NCI-H1417 treated with DMSO at 0.1 percent for 48 hours (cell line): Measurements from ENCODE around the gene SBK3.
"Not testable (repeated sequence)": the region's sequence is repeated elsewhere in the genome, so short reads cannot be mapped to it uniquely, and the experiment has no call there.

Experiments
- DNase-seq: peaks from one replicate; lab custom pipeline; 2025; lab: John Stamatoyannopoulos, UW

The SBK3 gene

DNA sequence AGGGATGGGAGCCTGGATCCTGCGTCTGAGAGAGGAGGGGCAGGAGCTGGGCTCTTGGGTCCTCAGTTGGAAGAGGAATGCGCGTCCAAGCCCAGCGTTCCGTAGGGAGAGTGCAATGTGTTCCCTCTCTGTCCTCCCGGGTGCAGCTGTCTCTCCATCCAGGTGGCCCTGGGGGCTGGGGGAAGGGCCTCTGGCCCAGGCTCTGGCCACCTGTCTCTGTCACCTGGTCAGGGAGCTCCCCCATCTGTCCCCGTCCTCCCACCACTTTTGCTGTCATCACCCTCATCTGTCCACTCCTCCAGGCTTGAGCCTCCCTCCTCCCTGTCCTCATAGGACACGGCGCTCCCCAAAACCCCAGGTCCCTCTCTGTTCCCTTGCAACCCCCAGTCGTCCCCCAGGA, 4.7 kb downstream of the SBK3 start:
- no peak for DNase-seq

DNA sequence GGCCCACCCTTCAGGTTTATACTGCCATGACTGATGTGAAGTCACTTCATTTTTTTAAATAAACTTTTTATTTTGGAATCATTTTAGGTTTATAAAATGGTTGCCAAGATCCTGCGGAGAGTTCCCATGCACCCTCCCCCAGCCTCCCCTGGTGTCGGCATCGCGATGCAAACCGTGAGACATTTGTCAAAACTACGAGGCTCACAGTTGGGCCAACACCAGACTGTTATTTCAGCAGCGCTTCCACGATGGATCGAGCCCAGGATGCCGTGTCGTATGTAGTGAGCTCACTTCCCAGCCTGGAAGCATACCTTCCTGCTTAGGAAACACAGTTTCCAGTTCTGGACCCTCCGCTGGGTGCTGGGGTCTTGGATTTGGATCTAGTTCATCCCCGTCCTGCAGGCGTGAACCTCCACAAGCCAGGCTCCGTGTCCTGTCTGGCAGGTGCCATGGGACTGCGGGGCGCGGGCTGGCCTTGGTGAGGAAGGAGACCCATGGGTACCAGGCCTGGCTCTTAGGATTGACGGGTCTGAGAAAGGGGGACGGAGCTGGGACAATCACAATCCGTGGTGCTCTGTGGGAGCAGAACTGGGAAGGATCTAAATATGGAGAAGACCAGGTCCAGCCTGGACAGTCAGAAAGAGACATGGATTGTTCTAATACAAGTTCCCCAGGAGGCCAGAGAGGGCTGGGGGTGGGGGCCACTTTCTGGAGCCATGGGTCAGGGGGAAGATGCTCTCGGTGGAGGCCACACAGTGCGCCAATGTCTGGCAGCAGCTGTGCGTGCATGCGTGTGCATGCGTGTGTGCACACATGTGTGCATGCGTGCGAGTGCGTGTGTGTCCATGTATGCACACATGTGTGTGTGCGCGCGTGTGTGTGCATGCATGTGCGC, 6.0 kb downstream of the SBK3 start:
- DNase-seq: no peak

GRCh38 chr19:55538132-55538531, 7.2 kb downstream of the SBK3 start:
- no peak for DNase-seq

DNA sequence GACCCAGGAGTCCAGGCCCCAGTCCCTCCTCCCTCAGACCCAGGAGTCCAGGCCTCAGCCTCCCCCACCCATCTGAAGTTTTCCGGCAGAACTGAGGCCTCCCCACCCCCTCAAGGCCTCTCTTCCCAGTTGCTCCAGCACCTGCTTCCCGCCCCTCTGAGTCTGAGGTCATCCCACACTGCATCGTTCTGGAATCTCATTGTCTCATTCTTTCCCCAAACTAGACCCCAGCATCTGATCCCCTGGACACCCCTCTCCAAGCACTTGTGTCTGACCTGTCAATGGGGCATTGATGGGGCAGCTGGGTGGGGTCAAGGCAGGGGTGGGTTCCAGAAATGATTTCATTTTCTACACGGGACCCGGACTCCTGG, 7.6 kb downstream of the SBK3 start:
- DNase-seq: no peak

GRCh38 chr19:55536951-55537740, 8.2 kb downstream of the SBK3 start, which contains the start of gene SBK2:
Gene SBK2 (minus strand): TSS chr19:55537133. CDS start chr19:55536294, 839 bp downstream.
- no peak for DNase-seq

- DNase-seq: no peak
These were observed 9.0 kb downstream of the SBK3 start for GRCh38 chr19:55536366-55536765.

GRCh38 chr19:55535965-55536350, 9.4 kb downstream of the SBK3 start:
- no peak for DNase-seq

GRCh38 chr19:55535173-55535964, 10.0 kb downstream of the SBK3 start:
- no peak for DNase-seq

GRCh38 chr19:55534280-55534679, 11.1 kb downstream of the SBK3 start:
- DNase-seq: not testable (repeated sequence)

DNA sequence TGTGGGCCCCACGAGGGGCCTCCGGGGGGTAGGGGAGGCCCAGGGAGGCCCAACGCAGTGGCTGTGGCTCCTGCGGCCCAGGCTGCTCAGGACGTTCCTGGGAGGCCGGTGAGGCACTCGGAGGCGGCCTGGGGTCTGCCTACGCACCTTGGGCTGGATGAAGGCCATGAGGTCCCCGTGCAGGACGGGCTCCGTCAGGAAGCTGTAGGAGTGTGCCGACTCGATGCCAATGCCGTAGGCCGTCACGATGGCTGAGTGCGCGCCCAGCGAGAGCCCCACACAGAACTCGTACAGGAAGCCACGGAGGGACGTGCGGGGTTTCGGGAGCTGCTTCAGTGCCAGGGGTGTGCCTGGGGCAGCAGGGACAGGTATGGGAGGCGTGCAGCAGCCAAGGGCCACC, 14.3 kb downstream of the SBK3 start:
- no peak for DNase-seq

DNA sequence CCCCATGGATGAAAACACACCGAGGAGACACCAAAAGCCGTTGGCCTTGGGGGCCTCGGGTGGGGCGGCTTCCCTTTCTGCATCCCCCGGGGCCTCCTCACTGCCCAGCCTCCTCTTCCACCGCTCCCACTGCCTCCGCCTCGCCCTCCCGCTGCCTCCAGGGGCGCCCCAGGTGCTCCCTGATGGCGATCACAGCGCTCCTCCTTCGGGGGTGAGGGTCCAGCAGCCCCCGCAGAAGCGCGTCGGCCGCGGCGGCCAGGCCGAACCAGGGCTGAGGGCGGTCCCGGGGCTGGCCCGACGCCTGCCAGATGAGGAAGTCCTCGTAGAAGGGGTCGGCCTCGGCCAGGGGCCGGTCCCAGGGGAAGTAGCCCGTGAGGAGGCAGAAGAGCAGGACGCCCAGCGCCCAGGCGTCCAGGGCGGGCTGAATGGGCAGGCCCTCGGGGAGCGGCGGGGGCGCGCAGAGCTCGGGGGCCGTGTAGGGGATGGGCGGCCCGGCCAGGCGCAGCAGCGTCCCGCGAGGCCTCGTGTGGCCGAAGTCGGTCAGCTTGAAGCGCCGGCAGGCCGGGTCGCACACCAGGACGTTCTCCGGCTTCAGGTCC, 15.6 kb downstream of the SBK3 start:
- no peak for DNase-seq

DNA sequence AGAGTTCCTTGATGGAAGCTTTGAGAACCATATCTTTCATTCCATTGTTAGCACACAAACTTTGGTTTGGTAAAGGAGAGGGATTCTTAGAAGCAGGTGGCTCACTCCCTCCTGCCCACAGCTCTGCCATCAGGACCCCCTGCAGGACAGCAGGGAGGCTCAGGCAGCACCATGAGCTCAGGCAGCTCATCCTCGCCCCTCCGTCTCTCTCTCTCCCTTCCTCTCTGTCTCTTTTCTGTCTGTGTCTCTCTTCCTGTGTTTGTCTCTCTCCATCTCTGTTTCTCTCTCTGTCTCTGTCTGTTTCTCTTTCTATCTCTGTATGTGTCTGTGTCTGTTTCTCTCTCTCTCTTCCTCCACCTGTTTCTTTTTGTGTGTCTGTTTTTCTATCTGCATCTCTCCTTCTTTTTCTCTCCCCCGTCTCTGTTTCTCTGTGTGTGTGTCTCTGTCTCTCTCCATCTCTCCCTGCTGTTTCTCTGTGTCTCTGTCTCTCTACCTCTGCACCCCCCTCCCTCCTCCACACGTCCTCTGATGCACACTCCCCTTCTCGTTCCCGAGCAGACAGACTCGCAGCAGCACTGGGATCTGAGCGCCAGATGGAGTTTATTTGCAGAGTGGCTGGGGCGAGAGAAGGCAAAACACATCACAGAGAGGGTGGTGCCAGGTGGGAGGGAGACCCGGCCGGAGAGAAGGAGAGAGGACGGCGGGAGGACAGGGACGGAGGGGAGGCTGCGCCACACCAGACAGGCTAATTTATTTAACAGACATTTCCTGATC, 17.1 kb downstream of the SBK3 start:
- DNase-seq: peak; percentile 44

- no peak for DNase-seq
These were observed 17.9 kb downstream of the SBK3 start for GRCh38 chr19:55527197-55528029.

- peak; percentile 10 for DNase-seq
These were observed 18.8 kb downstream of the SBK3 start for GRCh38 chr19:55526216-55527196.

DNA sequence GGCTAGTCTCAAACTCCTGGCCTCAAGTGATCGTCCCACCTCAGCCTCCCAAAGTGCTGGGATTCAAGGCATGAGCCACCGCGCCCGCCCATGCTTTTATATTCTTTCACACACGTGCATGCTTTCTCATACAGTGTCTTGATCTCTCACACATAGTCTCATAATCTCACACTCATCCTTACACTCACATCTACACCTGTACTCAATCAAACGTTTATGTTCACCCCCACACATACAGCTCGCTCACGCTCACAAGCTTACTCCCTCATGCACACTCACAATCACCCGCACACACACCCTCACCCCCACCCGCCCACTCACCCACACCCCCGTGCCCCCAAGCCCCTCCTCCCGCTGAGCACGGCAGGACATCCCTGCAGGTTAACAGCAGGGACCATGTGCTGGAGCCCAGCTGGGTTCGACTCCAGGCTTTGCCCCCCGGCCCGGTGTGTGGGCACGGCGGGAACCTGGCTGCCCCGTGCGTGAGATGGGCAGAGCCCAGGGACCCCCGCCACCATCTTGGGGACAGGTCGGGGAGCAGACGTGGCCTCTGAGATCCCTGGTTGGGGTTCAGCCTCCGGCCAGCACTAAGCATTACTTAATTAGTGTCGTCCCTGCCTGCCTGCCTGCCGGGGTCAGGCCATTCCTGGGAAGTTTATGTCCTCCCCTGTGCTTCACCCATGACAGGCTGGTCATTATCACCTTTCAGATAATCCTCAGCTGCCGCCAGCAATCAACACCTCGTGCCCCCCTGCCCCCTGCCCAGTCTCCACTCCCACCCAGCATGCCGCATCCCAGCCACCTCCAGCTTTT, 19.8 kb downstream of the SBK3 start:
- DNase-seq: no peak

DNA sequence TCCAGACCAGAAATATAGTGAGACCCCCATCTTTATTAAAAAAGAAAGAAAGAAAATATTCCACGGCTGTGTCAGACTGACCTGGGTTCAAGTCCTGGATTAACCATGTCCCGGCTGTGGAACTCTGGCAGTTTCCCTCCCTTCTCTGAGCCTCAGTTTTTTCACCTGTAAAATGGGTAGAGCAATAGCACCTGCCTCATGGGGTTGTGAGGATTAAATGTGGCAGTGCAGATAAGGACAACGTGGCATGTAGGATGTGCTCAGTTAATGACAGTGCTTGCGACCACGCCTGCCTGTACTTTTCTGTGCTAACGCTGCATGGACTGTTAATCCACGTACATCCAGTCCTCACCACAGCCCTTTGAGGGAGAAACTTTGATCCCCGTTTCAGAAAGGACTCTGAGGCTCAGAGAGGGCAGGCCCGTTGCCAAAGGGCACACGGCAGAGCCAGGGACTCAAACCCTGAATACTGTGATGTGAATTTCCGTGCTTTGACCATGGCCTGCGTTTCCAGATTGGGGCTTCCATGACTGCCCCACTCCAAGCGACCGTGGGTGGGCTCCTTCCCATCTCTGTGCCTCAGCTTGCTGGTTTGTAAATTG, 24.6 kb downstream of the SBK3 start:
- DNase-seq: no peak

DNA sequence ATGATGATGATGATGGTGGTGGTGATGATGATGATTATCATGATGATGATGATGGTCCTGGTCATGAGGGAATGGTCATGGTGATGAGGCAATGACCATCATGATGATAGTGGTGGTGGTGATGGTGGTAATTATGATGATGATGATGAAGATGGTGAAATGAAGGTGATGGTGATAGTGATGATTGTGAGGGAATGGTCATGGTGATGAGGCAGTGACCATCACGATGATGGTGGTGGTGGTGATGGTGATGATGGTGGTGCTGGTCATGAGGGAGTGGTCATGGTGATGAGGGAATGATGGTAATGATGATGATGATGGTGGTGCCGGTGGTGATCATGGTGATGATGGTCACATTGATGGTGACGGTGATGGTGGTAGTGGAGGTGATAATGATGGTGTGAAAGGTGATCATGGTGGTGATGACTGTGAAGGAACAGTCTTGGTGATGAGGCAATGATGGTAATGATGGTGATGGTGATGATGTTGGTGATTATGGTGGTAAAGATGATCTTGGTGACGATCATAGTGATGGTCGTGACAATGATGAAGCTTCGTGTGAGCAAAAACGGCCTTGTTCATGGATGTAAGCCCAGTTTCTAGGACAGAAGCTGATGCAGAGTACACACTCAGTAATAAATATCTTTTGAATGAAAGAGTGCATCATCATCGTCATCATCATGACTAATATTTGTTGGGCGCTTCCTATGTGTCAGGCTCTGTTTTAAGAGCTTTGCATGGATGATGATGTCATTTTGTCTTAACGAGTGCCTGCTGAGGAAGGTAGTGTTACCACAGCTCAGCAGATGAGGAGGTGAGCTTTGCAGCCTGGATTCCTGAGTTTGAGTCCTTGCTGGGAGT, 25.7 kb downstream of the SBK3 start:
- DNase-seq: no peak
